Stimulated activated CD4-positive, alpha-beta T cell treated with anti-CD3 and anti-CD28 coated beads, Interleukin-1b, Interleukin-23, amount 100 ng/mL, for 48 hours (primary cell): Measurements from ENCODE around the gene SUFU.
A peak's percentile ranks its signal among the peaks of the same experiment; 100 is the strongest.

Experiments
- DNase-seq: peaks from one replicate; pipeline ENCODE4 v3.0.0-alpha.2; 2020

Gene SUFU

DNA sequence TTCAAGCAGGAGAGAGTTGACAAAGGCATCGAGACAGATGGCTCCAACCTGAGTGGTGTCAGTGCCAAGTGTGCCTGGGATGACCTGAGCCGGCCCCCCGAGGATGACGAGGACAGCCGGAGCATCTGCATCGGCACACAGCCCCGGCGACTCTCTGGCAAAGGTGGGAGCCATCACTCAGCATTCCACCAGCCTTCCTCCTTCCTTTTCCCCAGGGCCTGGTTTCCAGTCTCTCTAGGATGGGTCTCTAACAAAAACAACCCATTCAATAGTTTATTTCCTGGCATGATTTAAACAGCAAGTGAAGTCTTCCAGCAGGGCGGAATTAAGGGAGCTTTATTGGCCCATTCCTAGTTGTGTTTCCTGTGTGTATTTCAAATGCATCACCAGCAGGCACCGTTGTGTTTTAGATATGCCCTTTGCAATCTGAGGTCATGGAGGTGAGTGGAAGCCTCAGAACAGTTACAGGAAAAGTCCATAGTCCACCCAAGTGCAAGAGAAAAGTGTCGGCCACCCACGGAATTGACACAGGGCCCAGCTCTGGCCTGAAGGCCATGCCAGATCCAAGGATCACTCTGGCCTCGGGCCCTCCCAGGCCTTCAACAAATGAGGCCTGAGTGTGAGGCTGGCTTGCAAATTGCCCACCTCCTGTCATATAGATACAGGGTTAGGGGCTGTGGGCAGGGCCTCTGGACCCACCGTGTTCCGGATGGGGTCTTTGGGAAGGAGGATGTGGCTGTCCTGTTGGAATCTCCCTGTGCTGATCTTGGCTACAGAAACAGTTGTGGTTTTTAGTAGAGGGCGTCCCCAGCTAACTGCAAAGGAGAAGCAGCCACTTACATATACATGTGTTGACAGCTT lies 93.6 kb downstream of the SUFU start:
- no peak for DNase-seq

DNA sequence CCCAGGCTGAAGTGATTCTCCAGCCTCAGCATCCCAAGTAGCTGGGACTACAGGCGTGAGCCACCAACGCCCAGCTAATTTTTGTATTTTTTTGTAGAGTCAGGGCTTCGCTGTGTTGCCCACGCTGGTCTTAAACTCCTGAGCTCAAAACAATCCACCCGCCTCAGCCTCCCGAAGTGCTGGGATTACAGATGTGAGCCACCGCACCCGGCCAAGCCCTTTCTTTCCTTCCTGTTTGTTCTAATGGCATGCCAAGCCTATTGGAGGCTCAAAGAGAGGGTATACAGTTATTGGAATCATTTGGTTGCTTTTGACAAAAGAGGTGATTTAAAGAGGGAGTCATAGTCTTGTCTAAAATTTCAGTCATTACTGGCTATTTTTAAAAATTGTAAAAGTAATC lies 94.5 kb downstream of the SUFU start:
- DNase-seq: no peak

- DNase-seq: no peak
These were observed 96.0 kb downstream of the SUFU start for GRCh38 chr10:102599565-102600327.

DNA sequence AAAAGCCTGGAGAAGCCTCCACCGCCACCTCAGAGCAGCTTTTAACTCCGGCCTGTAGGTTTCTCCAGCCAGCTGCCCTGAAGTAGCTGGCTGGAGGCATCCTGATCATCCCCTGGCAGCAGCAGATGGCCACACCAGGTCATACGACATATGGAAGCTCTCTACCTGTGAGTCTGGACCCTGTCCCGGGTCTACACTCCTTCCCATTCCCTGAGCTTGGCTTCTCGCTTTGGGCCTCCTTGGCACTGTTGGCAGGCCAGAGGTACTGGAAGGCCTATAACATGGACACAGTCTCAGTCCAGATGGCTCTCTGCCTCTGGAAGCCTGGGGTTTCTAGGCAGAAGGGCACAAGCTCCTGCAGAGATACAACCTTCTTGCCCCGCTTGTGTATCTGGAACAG lies 97.0 kb downstream of the SUFU start:
- DNase-seq: no peak

DNA sequence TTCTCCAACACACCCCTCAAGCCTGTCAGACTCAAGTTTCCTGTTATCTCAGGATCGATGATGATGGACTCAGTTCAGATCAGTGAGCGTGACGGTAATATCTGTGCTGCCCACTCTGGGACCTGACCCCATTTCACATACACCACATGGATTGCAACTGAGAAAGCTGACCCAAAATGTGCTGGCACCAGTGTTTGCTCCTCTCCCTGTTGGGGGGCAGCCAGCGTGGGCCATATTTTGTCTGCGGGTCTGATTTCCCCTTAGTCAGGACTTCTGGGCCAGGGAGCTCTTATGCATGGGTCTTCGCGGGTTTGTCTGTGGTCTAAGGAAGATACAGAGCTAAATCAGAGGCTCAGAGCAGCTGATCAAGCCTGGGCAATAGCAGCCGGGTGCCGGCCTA lies 97.9 kb downstream of the SUFU start:
- DNase-seq: no peak

- DNase-seq: no peak
These were observed 98.7 kb downstream of the SUFU start for GRCh38 chr10:102602272-102603045.

DNA sequence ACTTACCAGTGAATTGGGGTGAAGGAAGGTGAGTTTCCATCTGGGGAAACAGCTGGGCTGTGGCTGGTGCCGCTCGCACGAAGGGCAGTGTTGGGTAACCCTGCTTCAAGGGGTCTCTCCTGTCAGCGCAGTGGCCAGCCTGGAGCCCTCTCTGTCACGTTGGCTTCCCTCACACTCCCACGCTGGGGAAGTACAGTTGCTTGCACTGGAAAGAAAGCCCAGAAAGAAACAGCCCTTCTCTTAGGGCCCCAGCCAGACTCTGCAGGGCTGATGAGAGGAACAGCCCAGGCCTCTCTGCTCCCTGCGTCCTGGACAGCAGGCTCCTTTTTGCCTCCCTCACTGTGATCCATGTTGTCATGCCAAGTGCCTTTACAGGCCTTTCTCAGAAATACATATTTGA lies 100.2 kb downstream of the SUFU start:
- no peak for DNase-seq

DNA sequence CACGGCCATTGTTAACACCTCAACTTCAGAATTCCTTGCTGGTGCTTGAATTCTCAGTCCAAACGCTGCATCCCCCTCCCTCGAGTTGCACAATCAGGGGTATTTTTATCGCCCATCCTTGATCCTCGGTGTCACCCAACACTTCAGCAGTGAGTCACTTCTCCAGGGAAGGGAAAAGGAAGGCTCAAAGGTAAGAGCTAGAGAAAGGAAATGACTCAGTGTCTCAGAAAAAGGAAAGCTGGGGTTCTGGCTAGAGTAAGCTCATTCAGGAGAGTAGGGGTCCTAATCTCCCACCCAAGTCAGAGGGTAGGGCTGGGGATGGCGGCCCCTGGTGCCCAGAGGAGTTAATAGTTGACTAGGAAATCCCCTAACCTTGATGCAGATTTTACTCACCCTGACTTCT lies 100.7 kb downstream of the SUFU start:
- no peak for DNase-seq

- no peak for DNase-seq
These were observed 101.9 kb downstream of the SUFU start for GRCh38 chr10:102605712-102606111.

DNA sequence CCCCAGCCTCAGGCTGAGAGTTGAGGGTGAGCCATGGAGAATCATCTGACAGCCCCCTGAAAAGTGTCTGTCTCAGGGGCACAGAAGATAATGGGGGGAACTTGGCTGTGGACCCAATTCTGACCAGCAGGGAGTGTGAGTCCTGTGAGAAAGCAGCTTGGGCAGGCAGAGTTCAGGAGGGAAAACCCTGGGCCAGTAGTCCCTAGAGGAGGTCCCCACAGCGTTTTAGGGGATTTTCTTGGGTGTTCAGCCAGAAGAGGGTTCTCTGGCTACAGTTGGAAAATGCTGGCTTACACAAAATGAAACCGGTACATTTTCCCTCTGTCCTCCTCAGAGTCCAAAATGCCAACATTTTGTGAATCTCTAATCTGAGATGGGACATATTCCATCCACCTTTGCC lies 104.7 kb downstream of the SUFU start:
- DNase-seq: no peak

DNA sequence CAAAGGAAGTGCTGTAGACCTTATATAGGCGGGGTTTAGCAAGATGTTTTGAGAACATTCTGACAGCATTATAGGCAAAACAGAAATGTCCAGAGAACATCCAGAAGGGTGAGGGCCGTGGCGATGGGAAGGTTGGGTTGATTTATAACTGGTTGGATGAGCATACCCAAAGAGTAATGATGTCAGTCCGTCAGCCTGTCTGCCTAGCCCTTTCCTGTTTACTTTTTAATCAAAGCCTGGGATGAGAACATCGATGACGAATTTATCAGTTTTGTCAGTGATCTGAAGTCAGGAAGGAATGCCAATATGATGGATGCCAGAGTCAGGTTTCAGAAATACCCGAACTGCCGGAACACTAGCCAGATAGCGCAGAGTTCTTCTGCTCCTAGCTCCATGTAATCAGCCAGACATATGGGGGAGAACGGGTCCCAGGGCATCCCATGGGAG lies 106.7 kb downstream of the SUFU start:
- no peak for DNase-seq

- no peak for DNase-seq
These were observed 107.8 kb downstream of the SUFU start for GRCh38 chr10:102611514-102612087.

DNA sequence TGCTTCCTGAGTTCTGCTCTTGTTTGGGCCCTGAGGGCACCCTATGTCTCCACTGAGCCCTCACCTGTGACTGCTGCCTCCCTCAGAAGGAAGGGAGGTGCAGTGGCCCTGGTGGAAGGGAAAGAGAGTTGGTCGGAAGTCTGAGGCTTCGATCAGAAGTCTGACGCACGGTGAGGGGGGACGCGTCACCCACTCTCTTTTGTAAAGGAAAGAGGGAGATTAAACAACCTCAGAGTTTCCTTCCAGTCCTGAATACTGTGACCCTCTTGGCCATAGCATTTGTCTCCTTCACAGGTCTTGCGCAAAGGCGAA lies 109.1 kb downstream of the SUFU start:
- DNase-seq: peak; percentile 61

DNA sequence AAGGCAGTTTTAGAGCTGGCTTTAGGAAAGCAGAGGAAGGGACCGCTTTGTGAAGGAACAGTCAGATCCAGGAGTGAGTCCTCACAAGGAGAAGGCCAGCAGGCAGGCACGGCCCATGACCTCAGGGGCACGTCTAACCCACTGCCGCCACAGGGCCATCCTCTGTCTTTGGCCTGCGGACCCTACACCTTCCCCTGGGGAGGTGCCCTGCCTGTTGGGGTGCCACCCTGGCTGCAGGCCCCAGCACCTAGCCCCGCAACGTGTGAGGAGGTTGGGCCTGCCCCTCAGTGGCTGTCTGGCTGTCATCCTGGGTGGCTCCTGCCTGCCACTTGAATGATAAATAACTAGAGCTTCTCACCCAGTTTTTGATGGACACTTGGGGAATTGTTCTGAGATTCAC lies 109.5 kb downstream of the SUFU start:
- DNase-seq: no peak

GRCh38 chr10:102613785-102614184 lies 110.0 kb downstream of the SUFU start:
- DNase-seq: no peak

- DNase-seq: no peak
These were observed 111.1 kb downstream of the SUFU start for GRCh38 chr10:102614888-102615287.

DNA sequence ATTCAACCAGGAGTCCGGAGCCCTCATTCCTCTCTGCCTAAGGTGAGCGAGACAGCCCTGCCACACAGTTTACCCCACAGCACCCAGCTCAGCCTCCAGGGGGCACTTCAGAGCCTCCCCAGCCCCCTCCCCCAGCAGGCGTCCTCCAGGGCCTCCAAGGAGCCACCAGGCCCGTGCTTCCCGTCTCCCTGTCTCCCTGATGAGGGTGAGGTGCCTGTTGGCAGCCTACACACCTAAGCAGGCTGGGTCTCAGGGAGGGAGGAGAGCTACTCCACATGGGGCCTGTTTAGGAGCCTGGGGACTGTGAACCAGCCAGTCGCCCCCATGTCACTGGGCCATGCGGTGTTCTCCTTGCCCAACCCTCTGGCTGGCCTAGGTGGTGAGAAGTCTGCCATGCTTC lies 111.6 kb downstream of the SUFU start:
- no peak for DNase-seq

DNA sequence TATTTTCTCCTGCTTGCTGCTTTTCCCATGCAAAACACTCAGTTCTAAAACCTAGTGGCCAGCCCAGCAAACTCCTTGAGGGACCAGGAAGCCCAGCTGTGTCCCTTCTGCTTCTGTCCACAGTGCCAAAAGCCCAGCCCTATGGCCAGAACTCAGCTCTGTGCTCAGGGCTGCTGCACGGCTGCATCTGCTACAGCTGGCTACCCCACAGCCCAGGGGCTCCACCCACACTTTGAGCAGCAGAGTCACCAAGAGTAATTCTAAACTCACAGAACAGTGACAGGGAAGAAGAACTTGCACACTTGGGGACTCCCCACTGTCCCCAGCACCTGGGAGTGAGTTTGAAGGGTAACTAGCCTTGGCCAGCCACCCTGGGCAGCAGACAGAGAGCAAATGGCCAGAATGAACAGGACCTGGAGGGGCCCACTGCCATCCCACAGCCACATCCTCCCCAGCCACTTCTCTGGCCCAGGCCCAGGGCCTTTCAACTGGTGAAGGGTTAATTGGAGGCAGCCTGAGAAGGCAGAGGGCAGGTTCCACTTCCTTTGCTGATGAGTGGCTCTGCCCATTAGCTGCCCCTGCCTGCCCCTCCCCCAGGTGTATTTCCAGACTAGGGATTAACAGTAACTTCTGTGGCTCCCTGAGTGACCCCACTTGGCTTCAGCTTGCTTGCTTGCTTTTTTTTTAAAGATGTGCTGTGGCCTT lies 112.4 kb downstream of the SUFU start:
- no peak for DNase-seq

- DNase-seq: no peak
These were observed 113.3 kb downstream of the SUFU start for GRCh38 chr10:102617041-102617440.

GRCh38 chr10:102617816-102618215 lies 114.0 kb downstream of the SUFU start:
- no peak for DNase-seq

GRCh38 chr10:102619281-102619981 lies 115.7 kb downstream of the SUFU start:
- DNase-seq: no peak

- no peak for DNase-seq
These were observed 116.4 kb downstream of the SUFU start for GRCh38 chr10:102620138-102620590.
